Body of pancreas (tissue), 4 donors: ENCODE data around the gene GIT2.

Source experiments
- CTCF ChIP-seq, 7 experiments: fragments of 450-650 bp in 4 of 7; fragments of 200-600 bp in 3 of 7; sonication (generic) in 3 of 7; IDR thresholded peaks; one replicate each; pipeline ENCODE4 v1.5.1; 2016 to 2019; ENCODE audit warnings: antibody characterized with exemption in 7 of 7
- POLR2A ChIP-seq, 3 donors: fragments of 450-650 bp; IDR thresholded peaks; one replicate each; pipeline ENCODE4 v1.6.1; 2016; ENCODE audit warnings: antibody characterized with exemption in 3 of 3, mild to moderate bottlenecking in 2 of 3

GRCh38 chr12:110038741-110039084 is 42.5 kb upstream of the GIT2 start:
- TF ChIP-seq CTCF (IDR thresholded peaks at IDR 0.05) (no peak), POLR2A (IDR thresholded peaks at IDR 0.05) (no peak)
